Testis (tissue), 2 donors: ENCODE data around the gene PAF1.

Experiments used
- POLR2A ChIP-seq: fragments of 450-650 bp; IDR thresholded peaks from one replicate; pipeline ENCODE4 v1.6.1; 2017; ENCODE audit warnings: antibody characterized with exemption, mild to moderate bottlenecking, moderate library complexity
- TF ChIP-seq, protein P1 (sequence below), 3 experiments: fragments of 450-650 bp in 2 of 3; fragments of 200-600 bp in 1 of 3; sonication (generic) in 1 of 3; IDR thresholded peaks; one replicate each; pipeline ENCODE4 v1.5.1; 2016 to 2019; ENCODE audit warnings: antibody characterized with exemption in 3 of 3, mild to moderate bottlenecking in 2 of 3, moderate library complexity in 1 of 3

- TF ChIP-seq POLR2A, result no peak
- TF ChIP-seq, protein P1, sequence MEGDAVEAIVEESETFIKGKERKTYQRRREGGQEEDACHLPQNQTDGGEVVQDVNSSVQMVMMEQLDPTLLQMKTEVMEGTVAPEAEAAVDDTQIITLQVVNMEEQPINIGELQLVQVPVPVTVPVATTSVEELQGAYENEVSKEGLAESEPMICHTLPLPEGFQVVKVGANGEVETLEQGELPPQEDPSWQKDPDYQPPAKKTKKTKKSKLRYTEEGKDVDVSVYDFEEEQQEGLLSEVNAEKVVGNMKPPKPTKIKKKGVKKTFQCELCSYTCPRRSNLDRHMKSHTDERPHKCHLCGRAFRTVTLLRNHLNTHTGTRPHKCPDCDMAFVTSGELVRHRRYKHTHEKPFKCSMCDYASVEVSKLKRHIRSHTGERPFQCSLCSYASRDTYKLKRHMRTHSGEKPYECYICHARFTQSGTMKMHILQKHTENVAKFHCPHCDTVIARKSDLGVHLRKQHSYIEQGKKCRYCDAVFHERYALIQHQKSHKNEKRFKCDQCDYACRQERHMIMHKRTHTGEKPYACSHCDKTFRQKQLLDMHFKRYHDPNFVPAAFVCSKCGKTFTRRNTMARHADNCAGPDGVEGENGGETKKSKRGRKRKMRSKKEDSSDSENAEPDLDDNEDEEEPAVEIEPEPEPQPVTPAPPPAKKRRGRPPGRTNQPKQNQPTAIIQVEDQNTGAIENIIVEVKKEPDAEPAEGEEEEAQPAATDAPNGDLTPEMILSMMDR (IDR thresholded peaks at IDR 0.05), result no peak
Measured at GRCh38 chr19:39349326-39349725, 41.6 kb downstream of the PAF1 start.
